ENCODE data around the gene BTNL2.

DNA sequence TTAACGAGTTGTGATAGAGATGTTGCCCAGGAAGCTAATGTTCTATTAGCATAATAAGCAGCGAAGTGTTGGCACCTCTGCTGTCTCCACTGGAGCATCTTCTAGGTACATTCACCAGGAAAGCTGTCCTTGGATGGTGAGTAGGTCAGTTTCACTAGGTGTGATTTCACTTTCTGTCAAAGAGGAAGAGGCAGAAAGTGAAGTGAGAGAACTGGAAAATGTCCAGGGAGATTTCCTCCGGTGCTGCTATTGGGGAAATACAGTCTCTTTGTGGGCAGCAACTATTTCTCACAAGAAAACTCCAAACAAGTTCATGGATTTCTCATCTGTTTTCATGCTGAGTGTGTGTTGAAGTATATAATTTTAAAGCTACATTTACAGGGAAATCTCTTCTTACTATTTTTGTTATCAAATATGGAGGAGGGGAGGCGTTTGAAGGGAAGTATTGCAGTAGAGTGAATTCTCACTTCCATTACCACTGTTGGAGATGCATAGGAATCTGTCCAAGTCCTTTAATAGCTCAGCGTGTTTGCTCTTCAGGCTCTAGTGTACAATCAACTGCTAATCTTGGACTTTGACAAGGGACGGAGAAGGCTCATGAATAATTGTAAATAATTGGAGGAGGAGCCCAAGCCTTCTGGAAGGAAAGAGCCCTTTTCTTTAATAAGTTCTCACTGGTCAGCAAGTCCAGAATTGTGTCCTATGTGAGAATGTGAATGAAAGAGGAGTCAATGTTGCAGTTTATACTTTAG is 19.2 kb downstream of the BTNL2 start:
- TF ChIP-seq, protein P1, sequence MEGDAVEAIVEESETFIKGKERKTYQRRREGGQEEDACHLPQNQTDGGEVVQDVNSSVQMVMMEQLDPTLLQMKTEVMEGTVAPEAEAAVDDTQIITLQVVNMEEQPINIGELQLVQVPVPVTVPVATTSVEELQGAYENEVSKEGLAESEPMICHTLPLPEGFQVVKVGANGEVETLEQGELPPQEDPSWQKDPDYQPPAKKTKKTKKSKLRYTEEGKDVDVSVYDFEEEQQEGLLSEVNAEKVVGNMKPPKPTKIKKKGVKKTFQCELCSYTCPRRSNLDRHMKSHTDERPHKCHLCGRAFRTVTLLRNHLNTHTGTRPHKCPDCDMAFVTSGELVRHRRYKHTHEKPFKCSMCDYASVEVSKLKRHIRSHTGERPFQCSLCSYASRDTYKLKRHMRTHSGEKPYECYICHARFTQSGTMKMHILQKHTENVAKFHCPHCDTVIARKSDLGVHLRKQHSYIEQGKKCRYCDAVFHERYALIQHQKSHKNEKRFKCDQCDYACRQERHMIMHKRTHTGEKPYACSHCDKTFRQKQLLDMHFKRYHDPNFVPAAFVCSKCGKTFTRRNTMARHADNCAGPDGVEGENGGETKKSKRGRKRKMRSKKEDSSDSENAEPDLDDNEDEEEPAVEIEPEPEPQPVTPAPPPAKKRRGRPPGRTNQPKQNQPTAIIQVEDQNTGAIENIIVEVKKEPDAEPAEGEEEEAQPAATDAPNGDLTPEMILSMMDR (conservative IDR thresholded peaks at IDR 0.05): no peak
- no peak for TF ChIP-seq ZFX (IDR thresholded peaks at IDR 0.05)

Data from C4-2B (cell line).